ENCODE data around the gene SAE1. TPM values are rescaled to one million over a fixed set of nuclear protein-coding genes. Genes with fewer than 3 reads are reported as not detected.

Gene SAE1
- total and polyA plus RNA-seq, 10 of the 15 experiments (the other 5 are each of a cell fraction or from before 2014, with no cell fraction given) = 62.0 to 246 (median 148) TPM

GRCh38 chr19:47227352-47228167, 96.9 kb downstream of the SAE1 start (continued):
- TF ChIP-seq ZBTB40 (IDR thresholded peaks at IDR 0.05; ENCODE audit: borderline replicate concordance) (no peak), PAX5 (IDR thresholded peaks at IDR 0.05; ENCODE audit: borderline replicate concordance, low read depth, low read length) (peak; percentile 51; the same call in 1 of the 2 replicates), DPF2 (IDR thresholded peaks at IDR 0.05) (peak; percentile 51; the same call in 1 of the 2 replicates), POLR2AphosphoS5 (IDR thresholded peaks at IDR 0.05; ENCODE audit: low read length) (peak; percentile 41), BRCA1 (IDR thresholded peaks at IDR 0.05; ENCODE audit: low read depth, low read length) (no peak), SKIL (IDR thresholded peaks at IDR 0.05; ENCODE audit: low read depth, poor library complexity, severe bottlenecking) (no peak), PML (IDR thresholded peaks at IDR 0.05; ENCODE audit: low read length) (peak; percentile 76; the same call in 1 of the 2 replicates), TCF7 (IDR thresholded peaks at IDR 0.05; ENCODE audit: borderline replicate concordance) (no peak), NR2C1 (IDR thresholded peaks at IDR 0.05) (peak; percentile 82), NBN (IDR thresholded peaks at IDR 0.05) (peak; percentile 65), FOXK2 (IDR thresholded peaks at IDR 0.05) (no peak), ZNF687 (IDR thresholded peaks at IDR 0.05) (peak; percentile 54), ZNF24 (IDR thresholded peaks at IDR 0.05) (no peak; the same call in 1 of the 2 replicates), PBX3 (IDR thresholded peaks at IDR 0.05; ENCODE audit: insufficient replicate concordance, low read depth, low read length) (no peak), MTA2 (IDR thresholded peaks at IDR 0.05; ENCODE audit: low read depth) (peak; percentile 59; the same call in 1 of the 2 replicates), USF2 (IDR thresholded peaks at IDR 0.05; ENCODE audit: borderline replicate concordance, low read depth, low read length) (no peak)

All from GM12878 (cell line).